HUDEP-2 (cell line): Measurements from ENCODE around the gene VPS4B.

Experiments
- DNase-seq, 76 experiments: peaks; one replicate each; lab custom pipeline; 2025; ENCODE audit not compliant: unreplicated experiment in 76 of 76; lab: John Stamatoyannopoulos, UW

Gene VPS4B

DNA sequence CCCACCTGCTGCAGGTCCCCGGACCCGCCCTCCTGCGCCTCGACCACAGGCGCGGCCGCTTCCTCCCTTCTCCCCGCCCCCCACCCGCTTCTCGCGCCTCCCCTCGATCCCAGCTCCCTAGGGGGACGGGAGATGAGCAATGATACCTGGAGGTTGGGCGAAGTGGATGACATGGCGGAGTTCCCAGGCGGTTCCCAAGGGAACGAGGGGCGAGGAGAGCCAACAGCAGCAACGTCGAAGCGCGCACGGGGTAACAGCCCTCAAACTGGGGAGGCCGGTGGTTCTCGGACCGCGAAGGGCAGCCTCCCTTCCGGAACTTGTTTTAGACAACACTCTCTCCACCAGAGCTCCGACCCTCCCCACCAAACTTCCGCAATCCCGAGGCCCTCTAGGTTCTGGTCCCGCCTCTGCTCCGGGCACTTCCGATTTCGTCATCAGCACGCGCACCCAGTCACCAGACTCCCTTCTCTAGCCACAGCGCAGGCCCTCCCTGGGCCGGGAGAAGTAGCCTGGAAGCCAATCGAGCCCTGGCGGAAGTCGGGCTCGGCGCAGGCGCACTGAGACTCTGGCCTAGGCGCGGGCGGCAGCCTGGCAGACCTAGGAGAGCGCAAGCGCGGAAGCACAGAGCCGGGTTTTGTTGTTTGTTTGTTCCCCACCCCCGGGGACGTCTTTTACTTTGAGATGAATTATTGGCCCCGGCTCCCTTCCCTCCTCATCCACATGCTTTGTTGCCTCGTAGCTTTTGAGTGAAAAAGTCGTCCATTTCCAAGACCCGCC is at the start of gene VPS4B:
Gene VPS4B, minus strand, starts transcription at position 390 of the 777 bp plus-strand sequence. Its CDS starts 217 bp downstream, at position 173.
- peak; percentile 64 to 100 (median 98) for DNase-seq

GRCh38 chr18:63470751-63471150 is 48.5 kb upstream of the VPS4B start:
- DNase-seq = no peak

DNA sequence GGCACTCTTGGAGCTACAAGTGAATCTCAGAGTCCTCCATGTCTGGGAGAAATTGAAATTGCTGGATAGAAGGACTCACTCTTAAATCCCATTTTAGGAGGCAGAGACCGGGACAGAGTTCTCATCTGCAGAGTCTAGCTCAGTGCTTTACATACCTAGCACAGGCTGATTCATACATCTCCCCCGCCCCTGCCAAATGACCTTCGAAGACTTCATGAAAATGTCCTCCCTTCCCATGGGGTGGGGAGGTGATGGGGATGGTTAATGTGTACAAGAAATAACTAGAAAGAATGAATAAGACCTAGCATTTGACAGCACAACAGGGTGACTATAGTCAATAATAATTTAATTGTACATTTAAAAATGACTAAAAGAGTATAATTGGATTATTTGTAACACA is 46.3 kb upstream of the VPS4B start:
- DNase-seq = no peak

- DNase-seq = no peak
Measured at GRCh38 chr18:63467699-63468098, 45.4 kb upstream of the VPS4B start.

DNA sequence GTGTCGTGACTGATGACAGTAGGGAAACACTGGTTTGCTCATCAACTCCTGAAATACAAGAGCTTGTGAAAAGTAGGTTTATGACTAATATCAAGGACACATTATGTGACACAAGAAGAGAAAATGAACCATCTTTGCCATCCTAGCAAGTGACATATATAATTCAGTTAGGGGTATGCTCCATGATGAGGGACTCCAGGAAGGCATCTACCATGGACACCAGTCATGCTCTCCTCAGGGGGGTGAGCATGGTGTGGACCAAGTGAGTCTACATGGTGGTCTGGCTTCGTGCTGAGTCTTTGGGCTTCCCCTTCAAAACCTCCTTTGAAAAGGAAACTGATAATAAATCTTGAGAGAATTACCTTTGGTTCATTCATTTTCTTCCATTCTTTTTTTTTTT is 42.8 kb upstream of the VPS4B start:
- no peak for DNase-seq

DNA sequence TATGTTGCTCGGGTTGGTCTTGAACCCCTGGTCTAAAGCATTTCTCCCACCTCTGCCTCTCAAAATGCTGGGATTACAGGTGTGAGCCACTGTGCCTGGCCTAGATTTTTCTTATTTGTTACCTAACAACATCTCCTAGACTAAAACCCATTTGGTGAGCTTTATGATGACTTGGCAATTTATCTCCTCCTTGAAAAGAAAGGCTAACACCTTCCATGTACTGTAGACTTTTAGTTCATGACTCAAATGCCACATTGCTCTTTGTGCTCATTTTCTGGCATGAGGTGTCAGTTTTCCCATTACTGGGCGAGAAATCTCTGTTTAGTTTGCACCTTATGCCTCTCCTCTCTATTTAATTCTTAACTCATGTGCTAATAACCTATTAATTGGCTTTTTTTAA is 42.2 kb upstream of the VPS4B start:
- DNase-seq = no peak

GRCh38 chr18:63460414-63460813 is 38.1 kb upstream of the VPS4B start:
- DNase-seq = no peak

- DNase-seq = peak in 13 of 76 experiments; percentile 5 to 59 (median 18)
Measured at GRCh38 chr18:63457977-63458376, 35.7 kb upstream of the VPS4B start.

DNA sequence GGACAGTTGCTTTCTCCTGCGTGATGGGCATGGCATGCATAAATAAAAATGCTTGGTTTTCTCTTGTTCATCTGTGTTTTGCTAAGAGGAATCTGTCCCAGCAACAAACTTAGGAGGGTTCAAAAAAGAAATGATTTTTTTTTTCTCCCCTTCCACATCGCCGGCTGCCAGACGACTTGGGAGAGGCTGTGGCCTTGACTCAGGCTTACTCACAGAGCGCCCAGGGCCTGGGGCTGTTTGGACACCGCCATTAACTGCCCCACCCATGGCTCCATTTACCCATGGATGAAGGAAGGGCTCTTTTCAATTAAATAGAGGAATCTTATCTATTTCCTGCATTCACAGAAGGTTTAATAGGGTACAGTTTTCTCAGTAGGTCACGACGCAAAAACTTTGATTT is 32.2 kb upstream of the VPS4B start:
- DNase-seq = no peak

GRCh38 chr18:63452751-63453150 is 30.5 kb upstream of the VPS4B start:
- DNase-seq = peak in 50 of 76 experiments; percentile 0 to 71 (median 20)

GRCh38 chr18:63451799-63452660 is 29.8 kb upstream of the VPS4B start:
- DNase-seq = peak in 23 of 76 experiments; percentile 0 to 43 (median 14)

GRCh38 chr18:63449426-63449825 is 27.1 kb upstream of the VPS4B start:
- no peak for DNase-seq

GRCh38 chr18:63447066-63447465 is 24.8 kb upstream of the VPS4B start:
- DNase-seq = no peak

- DNase-seq = no peak
Measured at GRCh38 chr18:63446266-63446665, 24.0 kb upstream of the VPS4B start.

- no peak for DNase-seq
Measured at GRCh38 chr18:63445037-63445436, 22.8 kb upstream of the VPS4B start.

GRCh38 chr18:63444580-63444979 is 22.3 kb upstream of the VPS4B start:
- DNase-seq = no peak

- DNase-seq = no peak
Measured at GRCh38 chr18:63443829-63444228, 21.6 kb upstream of the VPS4B start.

GRCh38 chr18:63440881-63441280 is 18.6 kb upstream of the VPS4B start:
- no peak for DNase-seq

- DNase-seq = peak in 1 of 76 experiments; percentile 15
Measured at GRCh38 chr18:63440219-63440618, 17.9 kb upstream of the VPS4B start.

DNA sequence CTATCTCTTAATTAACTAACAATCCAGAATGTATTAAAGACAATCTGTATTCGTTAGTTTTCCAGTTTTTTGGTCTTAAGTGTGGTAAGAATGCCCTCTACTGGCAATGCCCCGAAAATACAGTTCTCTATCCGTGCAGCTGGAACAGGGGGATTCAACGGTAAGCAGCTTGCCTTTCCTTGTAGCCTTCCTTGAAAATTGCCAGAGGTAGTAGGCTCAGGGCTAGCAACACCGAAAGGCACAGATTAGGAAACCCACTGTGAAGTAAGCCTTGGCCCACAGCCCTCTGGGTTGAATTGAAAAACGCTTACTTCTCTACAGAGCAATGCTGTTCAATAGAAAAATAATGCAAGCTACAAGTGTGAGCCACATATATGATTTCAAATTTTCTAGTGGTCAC is 17.1 kb upstream of the VPS4B start:
- DNase-seq = peak in 41 of 76 experiments; percentile 3 to 67 (median 25)

GRCh38 chr18:63438181-63438580 is 15.9 kb upstream of the VPS4B start:
- DNase-seq = no peak
